ENCODE data around the gene ACAD10.

DNA sequence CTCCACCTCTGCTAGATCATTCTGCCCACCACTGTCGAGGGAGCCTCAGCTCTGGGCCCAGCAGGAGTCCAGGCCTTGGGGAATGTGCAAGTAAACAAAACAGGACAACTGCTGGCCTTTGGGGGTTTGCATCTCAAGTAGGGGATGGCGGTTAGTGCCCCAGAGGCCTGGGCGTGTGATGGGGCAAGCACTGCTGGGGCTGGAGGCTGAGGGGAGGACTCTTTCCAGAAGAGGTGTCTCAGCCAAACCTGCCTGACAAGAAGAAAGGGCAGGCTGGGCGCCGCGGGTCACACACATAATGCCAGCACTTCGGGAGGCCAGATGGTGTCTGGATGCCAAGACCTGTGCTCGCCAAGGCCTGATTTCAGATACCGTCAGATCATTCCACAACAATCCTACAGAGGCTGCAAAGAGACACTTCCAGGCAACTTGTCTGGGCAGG, 72.3 kb downstream of the ACAD10 start:
- TF ChIP-seq POLR2AphosphoS5 (IDR thresholded peaks at IDR 0.05; ENCODE audit: borderline replicate concordance, low read depth, low read length) (no peak), EZH2 (IDR thresholded peaks at IDR 0.05) (no peak)

Data from SK-N-MC (cell line).